ENCODE data around the gene HSD17B3. TPM values are rescaled to one million over a fixed set of nuclear protein-coding genes. Genes with fewer than 3 reads are reported as not detected.

Gene HSD17B3
- total and polyA plus RNA-seq, 10 donors = 0.34 to 3.9 (median 0.87) TPM; not detected in 2

DNA sequence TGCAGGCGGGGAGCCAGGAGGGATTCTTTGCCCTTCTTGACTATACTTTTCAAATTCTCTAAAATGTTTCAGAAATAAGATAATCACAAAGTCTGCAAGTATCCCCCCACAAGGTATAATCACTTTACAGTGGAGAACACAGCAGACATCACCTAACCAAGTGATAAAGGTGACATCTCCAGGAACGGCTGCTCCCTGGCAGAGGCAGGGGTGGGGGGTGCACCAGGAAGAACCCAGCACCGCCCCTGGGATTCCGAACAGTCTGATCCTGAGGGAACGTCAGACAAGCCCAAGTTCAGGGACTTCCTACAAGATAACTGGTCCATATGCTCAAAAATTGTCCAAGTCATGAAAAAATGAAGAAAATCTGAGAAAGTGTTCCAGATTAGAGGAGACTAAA is 85.4 kb downstream of the HSD17B3 start:
- Histone ChIP-seq H3K27ac (no peak overlapping the region), H3K36me3 (no peaks in the 10 kb centered on the region), H3K4me3 (no peak overlapping the region), H3K4me1 (peaks cover 9 to 30% (median 22%) of the 10 kb centered on the region in 6 donors), H3K27me3 (replicated peaks in 1 of 7) (peaks cover 0 to 69% (median 11%) of the 10 kb centered on the region in 7 donors), H3K9me3 (no peaks in the 10 kb centered on the region)
- intact Hi-C loops (cut with DNase I; ENCODE audit: low total_unique reads) = no loop called here
- DNase-seq = no peak
- 86 to 91% (median 87%) methylated on average over 5 of the region's 5 CpGs for WGBS, 5 donors
- TF ChIP-seq POLR2A (IDR thresholded peaks at IDR 0.05) (no peak), POLR2AphosphoS5 (IDR thresholded peaks at IDR 0.05) (no peak)
- TF ChIP-seq, protein P1, sequence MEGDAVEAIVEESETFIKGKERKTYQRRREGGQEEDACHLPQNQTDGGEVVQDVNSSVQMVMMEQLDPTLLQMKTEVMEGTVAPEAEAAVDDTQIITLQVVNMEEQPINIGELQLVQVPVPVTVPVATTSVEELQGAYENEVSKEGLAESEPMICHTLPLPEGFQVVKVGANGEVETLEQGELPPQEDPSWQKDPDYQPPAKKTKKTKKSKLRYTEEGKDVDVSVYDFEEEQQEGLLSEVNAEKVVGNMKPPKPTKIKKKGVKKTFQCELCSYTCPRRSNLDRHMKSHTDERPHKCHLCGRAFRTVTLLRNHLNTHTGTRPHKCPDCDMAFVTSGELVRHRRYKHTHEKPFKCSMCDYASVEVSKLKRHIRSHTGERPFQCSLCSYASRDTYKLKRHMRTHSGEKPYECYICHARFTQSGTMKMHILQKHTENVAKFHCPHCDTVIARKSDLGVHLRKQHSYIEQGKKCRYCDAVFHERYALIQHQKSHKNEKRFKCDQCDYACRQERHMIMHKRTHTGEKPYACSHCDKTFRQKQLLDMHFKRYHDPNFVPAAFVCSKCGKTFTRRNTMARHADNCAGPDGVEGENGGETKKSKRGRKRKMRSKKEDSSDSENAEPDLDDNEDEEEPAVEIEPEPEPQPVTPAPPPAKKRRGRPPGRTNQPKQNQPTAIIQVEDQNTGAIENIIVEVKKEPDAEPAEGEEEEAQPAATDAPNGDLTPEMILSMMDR (IDR thresholded peaks at IDR 0.05 in 8 of 11, conservative IDR thresholded peaks at IDR 0.05 in 3 of 11) = no peak

DNA sequence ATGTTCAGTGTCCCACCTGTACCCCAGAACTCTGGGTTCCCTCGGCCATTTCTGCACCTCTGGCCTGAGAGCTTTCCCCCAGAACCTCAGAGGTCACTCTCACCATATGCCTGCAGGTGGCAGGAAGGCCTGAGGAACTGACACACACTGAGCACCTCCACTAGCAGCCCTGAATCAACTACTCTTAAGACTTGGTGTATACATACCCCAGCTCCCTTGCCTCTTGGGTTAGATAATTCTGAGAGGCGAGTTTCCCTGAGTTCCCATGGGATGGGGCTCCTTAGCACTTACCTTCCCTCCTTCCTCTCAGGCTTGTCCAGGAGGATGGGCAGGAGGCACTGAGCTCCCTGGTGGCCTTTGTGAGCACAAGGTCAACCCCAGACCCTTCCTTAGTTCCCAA is 86.1 kb downstream of the HSD17B3 start:
- TF ChIP-seq POLR2A (IDR thresholded peaks at IDR 0.05) = no peak
- no peak for TF ChIP-seq POLR2AphosphoS5 (IDR thresholded peaks at IDR 0.05)
- TF ChIP-seq, protein P1 (IDR thresholded peaks at IDR 0.05 in 8 of 11, conservative IDR thresholded peaks at IDR 0.05 in 3 of 11) = no peak
- intact Hi-C loops (cut with DNase I; ENCODE audit: low total_unique reads) = no loop called here
- 75 to 85% (median 81%) methylated on average over 2 of the region's 2 CpGs for WGBS, 5 donors
- DNase-seq = no peak
- no peak overlapping the region for H3K27ac ChIP-seq
- no peaks in the 10 kb centered on the region for H3K36me3 ChIP-seq
- H3K9me3 ChIP-seq = no peaks in the 10 kb centered on the region
- H3K4me1 ChIP-seq = peaks cover 9 to 30% (median 22%) of the 10 kb centered on the region in 6 donors
- peaks cover 0 to 65% (median 10%) of the 10 kb centered on the region in 7 donors for H3K27me3 ChIP-seq (replicated peaks in 1 of 7)
- H3K4me3 ChIP-seq = no peak overlapping the region

DNA sequence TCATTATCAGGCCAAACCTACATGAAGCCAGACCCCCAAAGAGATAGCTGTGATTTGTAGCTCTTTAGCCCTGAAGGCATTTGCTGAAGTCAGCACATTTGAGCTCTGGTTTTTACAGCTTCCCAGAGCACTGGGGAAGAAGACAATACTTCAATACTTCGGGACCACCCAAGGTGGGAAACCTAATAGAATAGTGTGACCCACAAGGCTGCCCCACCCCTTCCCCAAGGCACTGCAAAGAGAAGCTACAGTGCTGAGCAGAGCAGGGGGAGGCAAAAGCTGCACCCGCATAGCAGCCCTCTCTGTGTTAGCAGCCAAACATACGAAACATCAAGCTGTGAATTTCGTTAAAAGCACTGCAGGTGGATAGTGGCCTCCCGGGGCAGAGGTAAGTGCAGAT is 87.3 kb downstream of the HSD17B3 start:
- WGBS, 5 donors = 45 to 57% (median 47%) methylated on average over 5 of the region's 5 CpGs
- intact Hi-C loops (cut with DNase I; ENCODE audit: low total_unique reads) = no loop called here
- no peak for DNase-seq

More for the DNA sequence above, 87.3 kb downstream of the HSD17B3 start:
- Histone ChIP-seq H3K9me3 (no peaks in the 10 kb centered on the region), H3K4me3 (no peak overlapping the region), H3K4me1 (peaks cover 9 to 26% (median 19%) of the 10 kb centered on the region in 6 donors), H3K27me3 (replicated peaks in 1 of 7) (peaks cover 0 to 54% (median 9%) of the 10 kb centered on the region in 7 donors), H3K27ac (no peak overlapping the region), H3K36me3 (no peaks in the 10 kb centered on the region)
- TF ChIP-seq POLR2AphosphoS5 (IDR thresholded peaks at IDR 0.05) = no peak
- TF ChIP-seq POLR2A (IDR thresholded peaks at IDR 0.05) = no peak
- TF ChIP-seq, protein P1 (IDR thresholded peaks at IDR 0.05 in 8 of 11, conservative IDR thresholded peaks at IDR 0.05 in 3 of 11) = no peak

Measured in spleen (tissue), 11 donors.